AG04450 (cell line): Measurements from ENCODE around the gene SLC6A20. TPM values are rescaled to one million over a fixed set of nuclear protein-coding genes. Genes with fewer than 3 reads are reported as not detected.

Experiments
- CTCF ChIA-PET: fragments of 300-600, 350-600 bp; formaldehyde crosslinking; extraction: SDS; loops from one replicate; lab custom pipeline; 2022; ENCODE audit warnings: antibody characterized with exemption, inconsistent platforms; lab: Charles Lee
- POLR2A ChIA-PET: fragments of 350-600 bp; formaldehyde crosslinking; extraction: SDS; loops from one replicate; lab custom pipeline; 2021; ENCODE audit warnings: antibody characterized with exemption, inconsistent platforms; lab: Yijun Ruan, JAX
- DNase-seq: peaks from one replicate; pipeline ENCODE4 v3.0.0-alpha.2; 2011; ENCODE audit warnings: low read depth, low spot score
- H3K27ac ChIP-seq: one replicate; pipeline ENCODE4 v1.5.1; 2012; ENCODE audit warnings: low read depth, low read length, control low read depth
- H3K27me3 ChIP-seq: one replicate; pipeline ENCODE4 v1.6.0; 2012; ENCODE audit warnings: low read length; ENCODE audit not compliant: control insufficient read depth, insufficient read depth
- H3K4me3 ChIP-seq: 2 replicates; pipeline ENCODE4 v1.5.1; 2011; ENCODE audit warnings: mild to moderate bottlenecking, low read depth, low read length, control low read depth
- H3K9me3 ChIP-seq: 2 replicates; pipeline ENCODE4 v1.5.1; 2012; ENCODE audit warnings: low read length; ENCODE audit not compliant: control insufficient read depth, insufficient read depth
- polyA plus RNA-seq: library from polyadenylated mRNA; depleted of rRNA; stranded (reverse); fragments of >200 nt; gene quantifications from 2 replicates; pipeline ENCODE4 v1.2.3, GENCODE V29; 2011
- TF ChIP-seq, protein P1 (sequence below): IDR thresholded peaks from 2 replicates; pipeline ENCODE4 v1.5.1; 2011; ENCODE audit warnings: low read depth, low read length, control low read depth, inconsistent platforms

Gene SLC6A20
- polyA plus RNA-seq, 1 experiment: not detected

DNA sequence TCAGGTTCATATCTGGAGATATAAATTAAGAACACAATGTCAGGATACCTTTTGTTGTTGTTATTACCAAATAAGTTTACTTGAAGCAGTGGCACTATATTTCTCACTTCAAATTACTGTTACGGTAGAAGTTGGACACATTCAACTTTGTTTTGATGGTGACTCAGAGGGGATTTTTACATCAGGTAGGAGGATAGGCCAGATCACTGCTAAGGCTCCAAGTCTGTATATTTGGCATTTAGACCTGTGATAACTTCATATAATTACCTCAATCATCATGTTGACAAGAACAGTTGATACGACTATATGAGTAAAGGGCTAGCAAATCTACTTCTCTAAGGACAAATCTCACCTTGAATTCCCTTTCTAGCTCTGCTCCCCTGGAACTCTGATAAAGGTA is 30.0 kb upstream of the SLC6A20 start:
- TF ChIP-seq, protein P1, sequence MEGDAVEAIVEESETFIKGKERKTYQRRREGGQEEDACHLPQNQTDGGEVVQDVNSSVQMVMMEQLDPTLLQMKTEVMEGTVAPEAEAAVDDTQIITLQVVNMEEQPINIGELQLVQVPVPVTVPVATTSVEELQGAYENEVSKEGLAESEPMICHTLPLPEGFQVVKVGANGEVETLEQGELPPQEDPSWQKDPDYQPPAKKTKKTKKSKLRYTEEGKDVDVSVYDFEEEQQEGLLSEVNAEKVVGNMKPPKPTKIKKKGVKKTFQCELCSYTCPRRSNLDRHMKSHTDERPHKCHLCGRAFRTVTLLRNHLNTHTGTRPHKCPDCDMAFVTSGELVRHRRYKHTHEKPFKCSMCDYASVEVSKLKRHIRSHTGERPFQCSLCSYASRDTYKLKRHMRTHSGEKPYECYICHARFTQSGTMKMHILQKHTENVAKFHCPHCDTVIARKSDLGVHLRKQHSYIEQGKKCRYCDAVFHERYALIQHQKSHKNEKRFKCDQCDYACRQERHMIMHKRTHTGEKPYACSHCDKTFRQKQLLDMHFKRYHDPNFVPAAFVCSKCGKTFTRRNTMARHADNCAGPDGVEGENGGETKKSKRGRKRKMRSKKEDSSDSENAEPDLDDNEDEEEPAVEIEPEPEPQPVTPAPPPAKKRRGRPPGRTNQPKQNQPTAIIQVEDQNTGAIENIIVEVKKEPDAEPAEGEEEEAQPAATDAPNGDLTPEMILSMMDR: no peak
- CTCF ChIA-PET: no interaction called here
- DNase-seq: no peak
- POLR2A ChIA-PET: no interaction called here
- Histone ChIP-seq H3K9me3 (no peaks in the 10 kb centered on the region), H3K4me3 (no peak overlapping the region), H3K27me3 (no peaks in the 10 kb centered on the region), H3K27ac (no peak overlapping the region)

DNA sequence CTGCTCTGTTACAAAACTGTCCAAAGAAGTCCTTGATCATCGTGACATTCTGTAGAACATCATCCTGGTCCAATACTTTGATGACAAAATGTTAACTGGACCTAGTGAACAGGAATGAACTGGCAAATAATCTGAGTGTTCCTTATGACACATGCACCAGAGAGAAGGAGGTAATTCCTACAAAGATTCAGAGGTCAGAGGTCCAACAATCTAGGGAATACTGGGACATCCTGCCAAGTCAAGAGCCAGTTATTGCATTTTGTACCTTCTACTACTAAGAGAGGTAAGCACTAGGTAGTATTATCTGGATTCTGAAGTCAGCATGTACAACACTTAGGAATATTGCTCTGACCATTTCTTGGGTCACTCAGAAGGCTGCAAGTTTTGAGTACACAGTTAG is 24.8 kb upstream of the SLC6A20 start:
- ChIA-PET CTCF (interaction anchor here (1.2 kb wide), 1 partner anchor 279 kb away, joined by 5 read pairs; no protein-coding TSS in a partner anchor), POLR2A (no interaction called here)
- H3K4me3 ChIP-seq: no peak overlapping the region
- no peak for DNase-seq
- TF ChIP-seq, protein P1: no peak
- peaks cover 2% of the 10 kb centered on the region for H3K9me3 ChIP-seq
- peaks cover under 1% of the 10 kb centered on the region for H3K27me3 ChIP-seq
- H3K27ac ChIP-seq: no peak overlapping the region

DNA sequence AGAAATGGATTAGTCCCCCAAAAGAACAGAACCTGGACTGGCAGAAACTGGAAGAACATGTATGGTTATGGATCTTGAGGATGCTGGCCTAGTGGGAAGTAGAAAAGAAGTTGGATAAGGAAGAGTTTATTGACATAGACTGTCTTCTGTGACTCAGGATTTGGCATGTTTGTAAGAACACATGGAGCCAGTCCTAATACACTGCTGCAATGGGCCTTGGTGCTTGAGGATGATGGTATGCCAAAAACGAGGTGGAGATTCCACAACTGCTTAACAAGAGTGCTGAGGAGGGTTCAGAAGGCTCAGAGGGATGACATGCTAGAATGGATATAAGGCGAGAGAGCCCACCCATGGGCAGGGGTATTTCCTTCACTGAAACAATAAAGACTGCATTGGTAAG is 23.2 kb upstream of the SLC6A20 start:
- no peak overlapping the region for H3K27ac ChIP-seq
- ChIA-PET POLR2A (no interaction called here), CTCF (no interaction called here)
- no peak overlapping the region for H3K4me3 ChIP-seq
- TF ChIP-seq, protein P1: no peak
- peaks cover 6% of the 10 kb centered on the region for H3K9me3 ChIP-seq
- peak; percentile 23 for DNase-seq
- H3K27me3 ChIP-seq: peaks cover 4% of the 10 kb centered on the region

DNA sequence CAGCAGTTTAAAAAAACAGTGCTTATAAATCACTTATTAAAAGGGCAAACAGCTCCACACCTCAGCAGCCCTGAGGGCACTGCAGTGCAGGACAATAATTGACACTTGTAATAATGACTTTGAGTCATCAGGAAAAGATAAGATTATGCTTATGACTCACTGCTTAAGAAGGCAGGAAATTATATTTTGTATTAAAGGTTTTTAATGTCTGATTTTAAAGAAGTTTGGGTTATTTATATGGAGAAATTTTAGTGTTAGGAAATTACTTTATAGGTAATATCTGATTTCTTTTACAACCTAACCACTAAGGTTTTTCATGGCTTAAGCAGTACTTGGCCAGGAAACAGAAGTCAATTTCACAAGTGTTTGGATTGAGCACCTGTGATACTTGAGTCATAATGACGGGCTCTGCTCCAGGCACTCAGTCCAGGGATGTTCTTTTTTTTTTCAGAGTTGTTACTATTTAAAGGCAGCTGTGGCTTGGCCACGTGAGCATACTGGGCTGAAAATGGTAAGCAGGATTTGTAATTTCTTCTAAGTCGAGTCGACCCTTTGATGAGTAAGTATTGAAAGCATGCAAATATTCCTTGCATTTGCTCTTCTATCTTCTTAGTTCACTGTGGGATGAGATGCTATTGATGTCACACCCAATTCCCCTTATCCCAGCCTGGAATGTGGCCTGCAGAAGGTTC is 21.6 kb upstream of the SLC6A20 start:
- DNase-seq: peak; percentile 97
- Histone ChIP-seq H3K27me3 (peaks cover 8% of the 10 kb centered on the region), H3K9me3 (peaks cover 6% of the 10 kb centered on the region), H3K27ac (peak overlapping the region; percentile 91), H3K4me3 (no peak overlapping the region)
- CTCF ChIA-PET: interaction anchor here (1.0 kb wide), 2 partner anchors 58 to 158 kb away, joined by 3 read pairs; no protein-coding TSS in a partner anchor
- POLR2A ChIA-PET: interaction anchor here (0.6 to 1.0 kb wide), 2 partner anchors 80 to 158 kb away, joined by 3 read pairs; no protein-coding TSS in a partner anchor
- TF ChIP-seq, protein P1: no peak

DNA sequence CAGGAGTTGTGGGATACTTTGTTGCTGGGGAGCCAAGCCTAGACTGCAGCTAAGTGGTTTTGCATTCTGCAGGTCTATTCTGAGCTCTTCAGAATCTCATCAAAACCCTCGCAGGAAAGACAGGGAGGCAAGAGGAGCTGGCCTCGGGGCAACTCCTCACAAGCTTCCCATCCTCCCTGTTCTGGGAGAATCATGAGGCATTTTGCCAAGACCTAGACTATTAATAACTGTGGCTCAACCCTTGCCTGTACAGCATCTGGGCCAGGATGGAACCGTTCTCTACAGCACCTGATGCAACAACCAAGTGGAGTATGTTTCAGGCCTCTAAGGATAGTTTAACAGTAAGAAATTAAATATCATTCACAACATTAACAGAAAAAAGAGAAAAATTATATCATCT is 20.2 kb upstream of the SLC6A20 start:
- H3K27me3 ChIP-seq: peaks cover 8% of the 10 kb centered on the region
- TF ChIP-seq, protein P1: no peak
- H3K27ac ChIP-seq: no peak overlapping the region
- POLR2A ChIA-PET: no interaction called here
- CTCF ChIA-PET: interaction anchor here (0.6 to 1.1 kb wide), 2 partner anchors 55 to 263 kb away, joined by 3 read pairs; no protein-coding TSS in a partner anchor
- DNase-seq: no peak
- H3K4me3 ChIP-seq: no peak overlapping the region
- H3K9me3 ChIP-seq: peaks cover 6% of the 10 kb centered on the region
